Measurements from ENCODE around the gene NOS1AP.

The NOS1AP gene

GRCh38 chr1:162128693-162129356, 59.3 kb downstream of the NOS1AP start:
- Histone ChIP-seq H3K9me3 (ENCODE audit: low read length) (no peaks in the 10 kb centered on the region), H3K9ac (ENCODE audit: low read length) (no peak overlapping the region), H3K36me3 (ENCODE audit: insufficient read depth, low read length) (no peaks in the 10 kb centered on the region), H3K27ac (ENCODE audit: low read depth, low read length) (no peak overlapping the region), H3K27me3 (ENCODE audit: control insufficient read depth in 1 of 2, insufficient read depth in 2 of 2, low read length in 2 of 2) (no peaks in the 10 kb centered on the region), H3K4me1 (ENCODE audit: insufficient read depth, low read length) (peaks cover 25% of the 10 kb centered on the region), H3K4me3 (ENCODE audit: low read depth in 1 of 2, low read length in 2 of 2) (no peak overlapping the region)

- Histone ChIP-seq H3K9ac (ENCODE audit: low read length) (no peak overlapping the region), H3K9me3 (ENCODE audit: low read length) (no peaks in the 10 kb centered on the region), H3K36me3 (ENCODE audit: insufficient read depth, low read length) (no peaks in the 10 kb centered on the region), H3K4me3 (ENCODE audit: low read depth in 1 of 2, low read length in 2 of 2) (no peak overlapping the region), H3K27me3 (ENCODE audit: control insufficient read depth in 1 of 2, insufficient read depth in 2 of 2, low read length in 2 of 2) (no peaks in the 10 kb centered on the region), H3K4me1 (ENCODE audit: insufficient read depth, low read length) (peaks cover 25% of the 10 kb centered on the region), H3K27ac (ENCODE audit: low read depth, low read length) (no peak overlapping the region)
These were observed 60.8 kb downstream of the NOS1AP start for GRCh38 chr1:162130308-162130707.

- Histone ChIP-seq H3K9ac (ENCODE audit: low read length) (no peak overlapping the region), H3K27ac (ENCODE audit: low read depth, low read length) (no peak overlapping the region), H3K4me3 (ENCODE audit: low read depth in 1 of 2, low read length in 2 of 2) (no peak overlapping the region), H3K36me3 (ENCODE audit: insufficient read depth, low read length) (no peaks in the 10 kb centered on the region), H3K27me3 (ENCODE audit: control insufficient read depth in 1 of 2, insufficient read depth in 2 of 2, low read length in 2 of 2) (no peaks in the 10 kb centered on the region), H3K4me1 (ENCODE audit: insufficient read depth, low read length) (peaks cover 30% of the 10 kb centered on the region), H3K9me3 (ENCODE audit: low read length) (no peaks in the 10 kb centered on the region)
These were observed 62.2 kb downstream of the NOS1AP start for GRCh38 chr1:162131400-162132321.

- Histone ChIP-seq H3K9ac (ENCODE audit: low read length) (no peak overlapping the region), H3K27ac (ENCODE audit: low read depth, low read length) (no peak overlapping the region), H3K4me3 (ENCODE audit: low read depth in 1 of 2, low read length in 2 of 2) (no peak overlapping the region), H3K27me3 (ENCODE audit: control insufficient read depth in 1 of 2, insufficient read depth in 2 of 2, low read length in 2 of 2) (no peaks in the 10 kb centered on the region), H3K36me3 (ENCODE audit: insufficient read depth, low read length) (no peaks in the 10 kb centered on the region), H3K4me1 (ENCODE audit: insufficient read depth, low read length) (peaks cover 46% of the 10 kb centered on the region), H3K9me3 (ENCODE audit: low read length) (no peaks in the 10 kb centered on the region)
These were observed 64.1 kb downstream of the NOS1AP start for GRCh38 chr1:162133566-162133965.

GRCh38 chr1:162134646-162135045, 65.2 kb downstream of the NOS1AP start:
- Histone ChIP-seq H3K4me1 (ENCODE audit: insufficient read depth, low read length) (peaks cover 42% of the 10 kb centered on the region), H3K4me3 (ENCODE audit: low read depth in 1 of 2, low read length in 2 of 2) (no peak overlapping the region), H3K27ac (ENCODE audit: low read depth, low read length) (no peak overlapping the region), H3K27me3 (ENCODE audit: control insufficient read depth in 1 of 2, insufficient read depth in 2 of 2, low read length in 2 of 2) (no peaks in the 10 kb centered on the region), H3K9me3 (ENCODE audit: low read length) (no peaks in the 10 kb centered on the region), H3K36me3 (ENCODE audit: insufficient read depth, low read length) (no peaks in the 10 kb centered on the region), H3K9ac (ENCODE audit: low read length) (no peak overlapping the region)

GRCh38 chr1:162135271-162135775, 65.8 kb downstream of the NOS1AP start:
- no peak overlapping the region for H3K4me3 ChIP-seq (ENCODE audit: low read depth in 1 of 2, low read length in 2 of 2)
- H3K36me3 ChIP-seq (ENCODE audit: insufficient read depth, low read length): no peaks in the 10 kb centered on the region
- no peak overlapping the region for H3K27ac ChIP-seq (ENCODE audit: low read depth, low read length)
- no peaks in the 10 kb centered on the region for H3K9me3 ChIP-seq (ENCODE audit: low read length)
- no peaks in the 10 kb centered on the region for H3K27me3 ChIP-seq (ENCODE audit: control insufficient read depth in 1 of 2, insufficient read depth in 2 of 2, low read length in 2 of 2)
- H3K9ac ChIP-seq (ENCODE audit: low read length): no peak overlapping the region
- peaks cover 39% of the 10 kb centered on the region for H3K4me1 ChIP-seq (ENCODE audit: insufficient read depth, low read length)

- no peak overlapping the region for H3K27ac ChIP-seq (ENCODE audit: low read depth, low read length)
- no peaks in the 10 kb centered on the region for H3K36me3 ChIP-seq (ENCODE audit: insufficient read depth, low read length)
- H3K9me3 ChIP-seq (ENCODE audit: low read length): no peaks in the 10 kb centered on the region
- no peaks in the 10 kb centered on the region for H3K27me3 ChIP-seq (ENCODE audit: control insufficient read depth in 1 of 2, insufficient read depth in 2 of 2, low read length in 2 of 2)
- H3K4me3 ChIP-seq (ENCODE audit: low read depth in 1 of 2, low read length in 2 of 2): no peak overlapping the region
- H3K9ac ChIP-seq (ENCODE audit: low read length): no peak overlapping the region
- H3K4me1 ChIP-seq (ENCODE audit: insufficient read depth, low read length): peaks cover 28% of the 10 kb centered on the region
These were observed 67.3 kb downstream of the NOS1AP start for GRCh38 chr1:162136760-162137159.

- no peaks in the 10 kb centered on the region for H3K36me3 ChIP-seq (ENCODE audit: insufficient read depth, low read length)
- peaks cover 22% of the 10 kb centered on the region for H3K4me1 ChIP-seq (ENCODE audit: insufficient read depth, low read length)
- no peak overlapping the region for H3K9ac ChIP-seq (ENCODE audit: low read length)
- no peaks in the 10 kb centered on the region for H3K9me3 ChIP-seq (ENCODE audit: low read length)
- no peak overlapping the region for H3K27ac ChIP-seq (ENCODE audit: low read depth, low read length)
- H3K4me3 ChIP-seq (ENCODE audit: low read depth in 1 of 2, low read length in 2 of 2): no peak overlapping the region
- no peaks in the 10 kb centered on the region for H3K27me3 ChIP-seq (ENCODE audit: control insufficient read depth in 1 of 2, insufficient read depth in 2 of 2, low read length in 2 of 2)
These were observed 67.9 kb downstream of the NOS1AP start for GRCh38 chr1:162137179-162137960.

GRCh38 chr1:162138112-162138511, 68.6 kb downstream of the NOS1AP start:
- H3K36me3 ChIP-seq (ENCODE audit: insufficient read depth, low read length): no peaks in the 10 kb centered on the region
- no peaks in the 10 kb centered on the region for H3K27me3 ChIP-seq (ENCODE audit: control insufficient read depth in 1 of 2, insufficient read depth in 2 of 2, low read length in 2 of 2)
- no peak overlapping the region for H3K4me3 ChIP-seq (ENCODE audit: low read depth in 1 of 2, low read length in 2 of 2)
- no peaks in the 10 kb centered on the region for H3K9me3 ChIP-seq (ENCODE audit: low read length)
- H3K4me1 ChIP-seq (ENCODE audit: insufficient read depth, low read length): peaks cover 20% of the 10 kb centered on the region
- H3K27ac ChIP-seq (ENCODE audit: low read depth, low read length): no peak overlapping the region
- no peak overlapping the region for H3K9ac ChIP-seq (ENCODE audit: low read length)

GRCh38 chr1:162138599-162139181, 69.2 kb downstream of the NOS1AP start:
- Histone ChIP-seq H3K27me3 (ENCODE audit: control insufficient read depth in 1 of 2, insufficient read depth in 2 of 2, low read length in 2 of 2) (no peaks in the 10 kb centered on the region), H3K9me3 (ENCODE audit: low read length) (no peaks in the 10 kb centered on the region), H3K36me3 (ENCODE audit: insufficient read depth, low read length) (no peaks in the 10 kb centered on the region), H3K4me1 (ENCODE audit: insufficient read depth, low read length) (peaks cover 20% of the 10 kb centered on the region), H3K4me3 (ENCODE audit: low read depth in 1 of 2, low read length in 2 of 2) (no peak overlapping the region), H3K9ac (ENCODE audit: low read length) (no peak overlapping the region), H3K27ac (ENCODE audit: low read depth, low read length) (no peak overlapping the region)

- Histone ChIP-seq H3K9ac (ENCODE audit: low read length) (no peak overlapping the region), H3K4me1 (ENCODE audit: insufficient read depth, low read length) (peaks cover 20% of the 10 kb centered on the region), H3K36me3 (ENCODE audit: insufficient read depth, low read length) (no peaks in the 10 kb centered on the region), H3K27me3 (ENCODE audit: control insufficient read depth in 1 of 2, insufficient read depth in 2 of 2, low read length in 2 of 2) (no peaks in the 10 kb centered on the region), H3K9me3 (ENCODE audit: low read length) (no peaks in the 10 kb centered on the region), H3K27ac (ENCODE audit: low read depth, low read length) (no peak overlapping the region), H3K4me3 (ENCODE audit: low read depth in 1 of 2, low read length in 2 of 2) (no peak overlapping the region)
These were observed 69.7 kb downstream of the NOS1AP start for GRCh38 chr1:162139211-162139610.
